MCF 10A (cell line): ENCODE measurements around the gene TSR3. TPM values are rescaled to one million over a fixed set of nuclear protein-coding genes. Genes with fewer than 3 reads are reported as not detected.

Experiments used
- BruUV-seq: library from RNA; stranded (reverse); fragments of 400-500 nt; replicated peaks from 2 replicates; lab custom pipeline; 2021; lab: Mats Ljungman, UMichigan
- CTCF ChIA-PET: fragments of 300-600 bp; sonication (Branson Sonifier 250); formaldehyde crosslinking; extraction: SDS; loops from one replicate; lab custom pipeline; 2021; ENCODE audit warnings: antibody characterized with exemption, inconsistent platforms; lab: Yijun Ruan, JAX
- POLR2A ChIA-PET: fragments of 300-600, 350-650 bp; sonication (Branson Sonifier 250); formaldehyde crosslinking; extraction: SDS; loops from one replicate; lab custom pipeline; 2020; ENCODE audit warnings: antibody characterized with exemption, inconsistent platforms; lab: Yijun Ruan, JAX
- DNase-seq: peaks from one replicate; pipeline ENCODE4 v3.0.0-alpha.2; 2018; ENCODE audit not compliant: unreplicated experiment
- H3K27ac Mint-ChIP-seq: one replicate; pipeline ENCODE4 v1.8.0; 2022; ENCODE audit warnings: mild to moderate bottlenecking, low read depth, mixed read lengths; ENCODE audit not compliant: unreplicated experiment
- H3K27me3 Mint-ChIP-seq: one replicate; pipeline ENCODE4 v1.8.0; 2022; ENCODE audit warnings: mixed read lengths; ENCODE audit not compliant: insufficient read depth, unreplicated experiment
- H3K36me3 Mint-ChIP-seq: one replicate; pipeline ENCODE4 v1.8.0; 2022; ENCODE audit warnings: mild to moderate bottlenecking, moderate library complexity, mixed read lengths; ENCODE audit not compliant: insufficient read depth, unreplicated experiment
- H3K4me1 Mint-ChIP-seq: one replicate; pipeline ENCODE4 v1.8.0; 2022; ENCODE audit warnings: mixed read lengths; ENCODE audit not compliant: insufficient read depth, unreplicated experiment
- H3K4me3 Mint-ChIP-seq: one replicate; pipeline ENCODE4 v1.8.0; 2022; ENCODE audit warnings: mild to moderate bottlenecking, moderate library complexity, mixed read lengths; ENCODE audit not compliant: unreplicated experiment
- H3K9me3 Mint-ChIP-seq: one replicate; pipeline ENCODE4 v1.8.0; 2022; ENCODE audit warnings: mixed read lengths; ENCODE audit not compliant: unreplicated experiment
- CTCF ChIP-seq: fragments of 200-600 bp; IDR thresholded peaks from one replicate; pipeline ENCODE4 v1.8.0; 2022; ENCODE audit warnings: antibody characterized with exemption, mild to moderate bottlenecking; ENCODE audit not compliant: unreplicated experiment
- intact Hi-C: fragments of 100-400 bp; cut with micrococcal nuclease; formaldehyde crosslinking; loops from 2 replicates; pipeline ENCODE4 v1.14.1; 2022
- total RNA-seq: library from RNA; stranded (reverse); gene quantifications from 2 replicates; pipeline ENCODE4 v1.2.3, GENCODE V29; 2022

Gene TSR3
- total RNA-seq, 1 experiment from 2014 or later: 49.6 TPM

GRCh38 chr16:1320097-1320496 is 31.6 kb downstream of the TSR3 start:
- intact Hi-C loops: no loop called here
- H3K27me3 Mint-ChIP-seq: no peaks in the 10 kb centered on the region

GRCh38 chr16:1319041-1319440 is 32.6 kb downstream of the TSR3 start:
- H3K27ac Mint-ChIP-seq: no peak overlapping the region
- CTCF ChIA-PET: interaction anchor here (0.6 kb wide), 1 partner anchor 463 kb away, joined by 4 read pairs; the partner anchor contains the start of gene SPSB3
- no peaks in the 10 kb centered on the region for H3K27me3 Mint-ChIP-seq
- POLR2A ChIA-PET: no interaction called here
- BruUV-seq: no TSS peak
- intact Hi-C loops: no loop called here
- TF ChIP-seq CTCF: no peak
- H3K9me3 Mint-ChIP-seq: no peaks in the 10 kb centered on the region
- no peaks in the 10 kb centered on the region for H3K4me1 Mint-ChIP-seq
- no peak for DNase-seq
- no peak overlapping the region for H3K4me3 Mint-ChIP-seq
- peaks cover 93% of the 10 kb centered on the region for H3K36me3 Mint-ChIP-seq

More at GRCh38 chr16:1320097-1320496, 31.6 kb downstream of the TSR3 start:
- Mint-ChIP-seq H3K9me3 (no peaks in the 10 kb centered on the region), H3K36me3 (peaks cover 89% of the 10 kb centered on the region), H3K27ac (no peak overlapping the region), H3K4me3 (no peak overlapping the region), H3K4me1 (no peaks in the 10 kb centered on the region)
- no peak for TF ChIP-seq CTCF
- POLR2A ChIA-PET: no interaction called here
- no TSS peak for BruUV-seq
- CTCF ChIA-PET: interaction anchor here (0.6 kb wide), 1 partner anchor 46 kb away, joined by 4 read pairs; no protein-coding TSS in a partner anchor
- no peak for DNase-seq

DNA sequence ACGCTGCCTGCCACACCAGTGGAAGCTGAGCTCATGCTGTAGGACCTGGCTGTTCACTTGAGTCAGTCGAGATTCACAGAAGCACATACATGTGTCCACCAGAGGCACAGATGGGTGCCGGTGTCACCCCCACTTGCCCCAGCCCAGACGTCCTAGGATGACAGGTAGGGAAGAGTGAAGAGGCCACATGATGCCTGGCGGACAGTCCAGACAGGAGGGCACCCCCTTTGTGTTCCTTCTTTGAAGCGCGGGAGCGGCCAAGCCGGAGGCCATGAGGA is 33.5 kb downstream of the TSR3 start:
- Mint-ChIP-seq H3K9me3 (no peaks in the 10 kb centered on the region), H3K36me3 (peaks cover 87% of the 10 kb centered on the region), H3K4me1 (no peaks in the 10 kb centered on the region), H3K27me3 (no peaks in the 10 kb centered on the region), H3K27ac (no peak overlapping the region), H3K4me3 (no peak overlapping the region)
- TF ChIP-seq CTCF: no peak
- no peak for DNase-seq
- intact Hi-C loops: no loop called here
- BruUV-seq: no TSS peak
- POLR2A ChIA-PET: interaction anchor here (1.5 kb wide), 1 partner anchor 25 kb away, joined by 3 read pairs; no protein-coding TSS in a partner anchor
- CTCF ChIA-PET: no interaction called here

- H3K9me3 Mint-ChIP-seq: no peaks in the 10 kb centered on the region
- no peaks in the 10 kb centered on the region for H3K27me3 Mint-ChIP-seq
- TF ChIP-seq CTCF: no peak
- H3K4me1 Mint-ChIP-seq: no peaks in the 10 kb centered on the region
- ChIA-PET CTCF (no interaction called here), POLR2A (interaction anchor here (1.5 kb wide), 1 partner anchor 26 kb away, joined by 3 read pairs; no protein-coding TSS in a partner anchor)
- BruUV-seq: no TSS peak
- intact Hi-C loops: no loop called here
- no peak overlapping the region for H3K4me3 Mint-ChIP-seq
- DNase-seq: no peak
- peaks cover 84% of the 10 kb centered on the region for H3K36me3 Mint-ChIP-seq
- H3K27ac Mint-ChIP-seq: no peak overlapping the region
These were observed 34.0 kb downstream of the TSR3 start for GRCh38 chr16:1317479-1318267.
